ENCODE data around the gene TKT.

GRCh38 chr3:53191836-53192480 lies 63.9 kb downstream of the TKT start:
- TF ChIP-seq GATA2 (IDR thresholded peaks at IDR 0.05; ENCODE audit: low read depth, low read length) (no peak), GATA3 (IDR thresholded peaks at IDR 0.05; ENCODE audit: low read depth, low read length) (no peak)

Data from SH-SY5Y (cell line).